ENCODE measurements around the gene SUSD5.

DNA sequence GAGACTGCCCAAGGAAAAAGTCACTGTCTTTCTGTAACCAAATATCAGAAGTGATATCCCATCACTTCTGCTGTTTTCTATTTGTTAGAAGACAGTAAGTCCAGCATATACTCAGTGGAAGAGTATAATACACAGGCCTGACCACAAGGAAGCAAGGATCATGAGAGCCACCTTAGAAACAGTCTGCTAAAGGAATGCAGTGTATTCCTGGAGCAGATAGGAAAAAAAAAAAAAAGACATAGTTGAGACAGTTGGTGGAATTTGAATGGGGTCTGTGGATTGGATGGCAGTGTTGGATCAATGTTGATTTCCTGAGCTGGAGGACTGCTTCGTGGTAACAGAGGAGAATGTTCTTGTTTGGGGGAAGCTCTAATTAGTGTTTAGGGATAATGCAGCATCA, 32.1 kb upstream of the SUSD5 start:
- TF ChIP-seq POLR2A (IDR thresholded peaks at IDR 0.05): no peak
- TF ChIP-seq, protein P1, sequence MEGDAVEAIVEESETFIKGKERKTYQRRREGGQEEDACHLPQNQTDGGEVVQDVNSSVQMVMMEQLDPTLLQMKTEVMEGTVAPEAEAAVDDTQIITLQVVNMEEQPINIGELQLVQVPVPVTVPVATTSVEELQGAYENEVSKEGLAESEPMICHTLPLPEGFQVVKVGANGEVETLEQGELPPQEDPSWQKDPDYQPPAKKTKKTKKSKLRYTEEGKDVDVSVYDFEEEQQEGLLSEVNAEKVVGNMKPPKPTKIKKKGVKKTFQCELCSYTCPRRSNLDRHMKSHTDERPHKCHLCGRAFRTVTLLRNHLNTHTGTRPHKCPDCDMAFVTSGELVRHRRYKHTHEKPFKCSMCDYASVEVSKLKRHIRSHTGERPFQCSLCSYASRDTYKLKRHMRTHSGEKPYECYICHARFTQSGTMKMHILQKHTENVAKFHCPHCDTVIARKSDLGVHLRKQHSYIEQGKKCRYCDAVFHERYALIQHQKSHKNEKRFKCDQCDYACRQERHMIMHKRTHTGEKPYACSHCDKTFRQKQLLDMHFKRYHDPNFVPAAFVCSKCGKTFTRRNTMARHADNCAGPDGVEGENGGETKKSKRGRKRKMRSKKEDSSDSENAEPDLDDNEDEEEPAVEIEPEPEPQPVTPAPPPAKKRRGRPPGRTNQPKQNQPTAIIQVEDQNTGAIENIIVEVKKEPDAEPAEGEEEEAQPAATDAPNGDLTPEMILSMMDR (IDR thresholded peaks at IDR 0.05): no peak

Data from adrenal gland (tissue), 5 donors.